ENCODE data around the gene POLR2F. TPM values are rescaled to one million over a fixed set of nuclear protein-coding genes. Genes with fewer than 3 reads are reported as not detected.

POLR2F gene
- total RNA-seq, 4 donors from 2014 or later: 60.1 to 66.8 (median 64.1) TPM

DNA sequence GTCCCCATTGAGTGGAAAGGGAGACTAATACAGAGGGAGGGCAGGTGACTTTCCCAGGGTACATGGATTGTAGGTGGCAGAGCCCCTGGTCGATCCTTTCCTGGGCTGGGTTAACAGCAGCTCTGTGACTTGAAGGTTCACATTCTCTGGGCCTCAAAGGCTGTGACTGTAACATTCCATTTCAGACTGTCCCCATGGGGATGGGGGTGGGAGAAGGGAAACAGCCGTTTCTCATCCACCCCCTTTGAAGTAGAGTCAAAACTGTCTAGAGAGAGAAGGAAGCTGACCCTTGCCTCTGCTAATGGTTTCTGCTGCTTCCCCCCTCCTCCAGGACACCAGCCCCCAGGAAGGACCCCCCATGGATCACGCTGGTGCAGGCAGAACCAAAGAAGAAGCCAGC is 28.2 kb upstream of the POLR2F start:
- Histone ChIP-seq H3K27me3 (no peaks in the 10 kb centered on the region), H3K9me3 (no peaks in the 10 kb centered on the region), H3K4me3 (no peak overlapping the region), H3K4me1 (peaks cover 13% of the 10 kb centered on the region), H3K36me3 (peaks cover 92% of the 10 kb centered on the region), H3K27ac (no peak overlapping the region)
- WGBS: 67% methylated on average over 3 of the region's 3 CpGs
- no peak for TF ChIP-seq POLR2AphosphoS5 (IDR thresholded peaks at IDR 0.05)
- TF ChIP-seq POLR2A (IDR thresholded peaks at IDR 0.05): no peak
- no peak for TF ChIP-seq EP300 (IDR thresholded peaks at IDR 0.05)
- TF ChIP-seq CTCF (IDR thresholded peaks at IDR 0.05): no peak
- DNase-seq (ENCODE audit: low spot score in 2 of 2): no peak

DNA sequence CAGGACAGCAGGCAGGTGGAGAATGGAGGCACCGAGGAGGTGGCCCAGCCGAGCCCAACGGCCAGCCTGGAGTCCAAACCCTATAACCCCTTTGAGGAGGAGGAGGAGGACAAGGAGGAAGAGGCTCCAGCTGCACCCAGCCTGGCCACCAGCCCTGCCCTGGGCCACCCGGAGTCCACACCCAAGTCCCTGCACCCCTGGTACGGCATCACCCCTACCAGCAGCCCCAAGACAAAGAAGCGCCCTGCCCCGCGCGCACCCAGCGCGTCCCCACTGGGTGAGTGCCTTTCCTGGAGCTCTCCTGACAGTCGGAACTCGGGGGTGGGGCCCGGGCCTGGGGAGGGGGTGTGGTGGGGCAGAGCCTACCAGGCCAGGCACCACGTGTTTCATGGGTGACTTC is 27.7 kb upstream of the POLR2F start:
- Histone ChIP-seq H3K4me3 (no peak overlapping the region), H3K9me3 (no peaks in the 10 kb centered on the region), H3K27ac (no peak overlapping the region), H3K27me3 (no peaks in the 10 kb centered on the region), H3K36me3 (peaks cover 92% of the 10 kb centered on the region), H3K4me1 (peaks cover 15% of the 10 kb centered on the region)
- 89% methylated on average over 9 of the region's 15 CpGs for WGBS
- no peak for TF ChIP-seq EP300 (IDR thresholded peaks at IDR 0.05)
- TF ChIP-seq POLR2A (IDR thresholded peaks at IDR 0.05): no peak
- no peak for TF ChIP-seq POLR2AphosphoS5 (IDR thresholded peaks at IDR 0.05)
- TF ChIP-seq CTCF (IDR thresholded peaks at IDR 0.05): no peak
- no peak for DNase-seq (ENCODE audit: low spot score in 2 of 2)

GRCh38 chr22:37926358-37926757 is 27.1 kb upstream of the POLR2F start:
- peaks cover 15% of the 10 kb centered on the region for H3K4me1 ChIP-seq
- H3K36me3 ChIP-seq: peaks cover 88% of the 10 kb centered on the region
- H3K27ac ChIP-seq: no peak overlapping the region
- no peaks in the 10 kb centered on the region for H3K27me3 ChIP-seq
- H3K9me3 ChIP-seq: no peaks in the 10 kb centered on the region
- H3K4me3 ChIP-seq: no peak overlapping the region
- 100% methylated on average over 1 of the region's 7 CpGs for WGBS
- no peak for DNase-seq (ENCODE audit: low spot score in 2 of 2)
- no peak for TF ChIP-seq POLR2A (IDR thresholded peaks at IDR 0.05)
- no peak for TF ChIP-seq EP300 (IDR thresholded peaks at IDR 0.05)
- TF ChIP-seq POLR2AphosphoS5 (IDR thresholded peaks at IDR 0.05): no peak
- TF ChIP-seq CTCF (IDR thresholded peaks at IDR 0.05): no peak

- peaks cover 89% of the 10 kb centered on the region for H3K36me3 ChIP-seq
- TF ChIP-seq CTCF (IDR thresholded peaks at IDR 0.05) (no peak), EP300 (IDR thresholded peaks at IDR 0.05) (no peak), POLR2A (IDR thresholded peaks at IDR 0.05) (no peak), POLR2AphosphoS5 (IDR thresholded peaks at IDR 0.05) (no peak)
- no peak for DNase-seq (ENCODE audit: low spot score in 2 of 2)
- peaks cover 20% of the 10 kb centered on the region for H3K4me1 ChIP-seq
- H3K9me3 ChIP-seq: no peaks in the 10 kb centered on the region
- H3K27me3 ChIP-seq: no peaks in the 10 kb centered on the region
- no peak overlapping the region for H3K4me3 ChIP-seq
- 94% methylated on average over 20 of the region's 32 CpGs for WGBS
- no peak overlapping the region for H3K27ac ChIP-seq
Measured at GRCh38 chr22:37926771-37927636, 26.5 kb upstream of the POLR2F start.

GRCh38 chr22:37927637-37927936 is 25.9 kb upstream of the POLR2F start:
- H3K27ac ChIP-seq: no peak overlapping the region
- TF ChIP-seq POLR2A (IDR thresholded peaks at IDR 0.05) (no peak), EP300 (IDR thresholded peaks at IDR 0.05) (no peak), CTCF (IDR thresholded peaks at IDR 0.05) (no peak), POLR2AphosphoS5 (IDR thresholded peaks at IDR 0.05) (no peak)
- H3K36me3 ChIP-seq: peaks cover 91% of the 10 kb centered on the region
- no peaks in the 10 kb centered on the region for H3K9me3 ChIP-seq
- H3K27me3 ChIP-seq: no peaks in the 10 kb centered on the region
- 100% methylated on average over 2 of the region's 5 CpGs for WGBS
- peaks cover 24% of the 10 kb centered on the region for H3K4me1 ChIP-seq
- no peak for DNase-seq (ENCODE audit: low spot score in 2 of 2)
- no peak overlapping the region for H3K4me3 ChIP-seq

All from suprapubic skin (tissue), 4 donors.